NCI-H2171 treated with DMSO at 0.1 percent for 48 hours (cell line): Measurements from ENCODE around the gene POLR2H.

ENCODE experiments used
- DNase-seq: peaks from one replicate; lab custom pipeline; 2025; lab: John Stamatoyannopoulos, UW

POLR2H gene

DNA sequence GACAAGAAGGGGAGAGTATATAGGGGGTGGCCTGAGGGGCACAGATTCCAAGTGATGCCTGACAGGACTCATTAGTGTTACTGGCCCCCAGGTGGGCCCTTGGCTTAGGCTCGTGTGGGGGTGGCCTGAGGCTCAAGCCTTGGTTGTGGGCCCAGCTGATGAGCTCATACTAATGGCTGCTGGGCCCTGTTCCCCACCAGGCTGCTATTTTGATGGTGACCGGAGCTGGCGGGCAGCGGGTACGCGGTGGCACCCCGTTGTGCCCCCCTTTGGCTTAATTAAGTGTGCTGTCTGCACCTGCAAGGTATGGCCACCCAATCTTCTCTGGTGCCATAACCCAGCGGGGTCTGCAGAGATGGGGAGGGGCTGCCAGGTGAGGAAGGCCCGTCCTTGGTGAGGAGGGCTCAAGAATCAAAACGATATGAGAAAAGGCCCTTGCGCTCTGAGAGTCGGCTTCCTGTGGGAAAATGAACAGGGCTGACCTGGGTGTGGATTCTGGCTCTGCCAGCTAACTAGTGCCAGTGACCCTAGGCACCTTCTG is 25.7 kb downstream of the POLR2H start:
- no peak for DNase-seq

DNA sequence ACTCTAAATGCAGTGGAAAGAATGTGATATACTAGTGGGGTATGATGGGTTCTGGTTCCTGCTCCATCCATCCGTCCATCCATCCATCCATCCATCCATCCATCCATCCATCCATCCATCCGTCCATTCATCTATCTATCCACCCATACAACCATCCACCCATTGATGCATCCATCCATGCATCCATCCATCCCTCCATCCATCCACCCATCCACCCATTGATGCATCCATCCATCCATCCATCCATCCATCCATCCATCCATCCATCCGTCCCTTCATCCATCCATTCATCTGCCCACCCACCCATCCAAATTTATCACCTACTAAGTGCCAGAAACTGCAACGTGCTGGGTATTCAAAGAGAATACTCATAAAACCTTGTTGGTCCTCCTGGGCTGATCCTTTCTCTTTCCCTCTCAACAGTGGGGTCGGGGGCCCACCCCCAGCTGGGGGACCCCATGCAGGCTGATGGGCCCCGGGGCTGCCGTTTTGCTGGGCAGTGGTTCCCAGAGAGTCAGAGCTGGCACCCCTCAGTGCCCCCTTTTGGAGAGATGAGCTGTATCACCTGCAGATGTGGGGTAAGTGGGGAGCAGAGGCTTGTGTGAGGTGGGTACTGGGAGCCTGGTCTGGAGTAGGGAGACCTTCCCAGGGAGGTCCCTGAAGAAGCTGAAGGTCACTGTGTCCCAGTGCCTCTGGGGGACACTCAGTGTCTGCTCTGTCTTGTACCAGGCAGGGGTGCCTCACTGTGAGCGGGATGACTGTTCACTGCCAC is 26.8 kb downstream of the POLR2H start:
- DNase-seq, result no peak

DNA sequence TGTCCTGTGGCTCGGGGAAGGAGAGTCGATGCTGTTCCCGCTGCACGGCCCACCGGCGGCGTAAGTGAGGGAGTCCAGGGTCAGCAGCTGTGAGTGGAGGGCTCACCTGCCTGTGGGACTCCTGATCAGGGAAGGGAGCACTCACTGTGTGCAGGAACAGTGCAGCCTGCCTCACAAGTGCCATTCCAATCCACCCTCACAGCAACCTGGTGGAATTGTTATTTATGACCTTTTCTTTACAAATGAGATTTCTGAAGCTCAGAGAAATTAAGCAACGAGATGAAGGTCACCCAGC is 27.4 kb downstream of the POLR2H start:
- no peak for DNase-seq

DNA sequence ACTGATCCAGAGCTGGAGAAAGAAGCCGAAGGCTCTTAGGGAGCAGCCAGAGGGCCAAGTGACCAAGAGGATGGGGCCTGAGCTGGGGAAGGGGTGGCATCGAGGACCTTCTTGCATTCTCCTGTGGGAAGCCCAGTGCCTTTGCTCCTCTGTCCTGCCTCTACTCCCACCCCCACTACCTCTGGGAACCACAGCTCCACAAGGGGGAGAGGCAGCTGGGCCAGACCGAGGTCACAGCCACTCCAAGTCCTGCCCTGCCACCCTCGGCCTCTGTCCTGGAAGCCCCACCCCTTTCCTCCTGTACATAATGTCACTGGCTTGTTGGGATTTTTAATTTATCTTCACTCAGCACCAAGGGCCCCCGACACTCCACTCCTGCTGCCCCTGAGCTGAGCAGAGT is 27.9 kb downstream of the POLR2H start:
- no peak for DNase-seq

DNA sequence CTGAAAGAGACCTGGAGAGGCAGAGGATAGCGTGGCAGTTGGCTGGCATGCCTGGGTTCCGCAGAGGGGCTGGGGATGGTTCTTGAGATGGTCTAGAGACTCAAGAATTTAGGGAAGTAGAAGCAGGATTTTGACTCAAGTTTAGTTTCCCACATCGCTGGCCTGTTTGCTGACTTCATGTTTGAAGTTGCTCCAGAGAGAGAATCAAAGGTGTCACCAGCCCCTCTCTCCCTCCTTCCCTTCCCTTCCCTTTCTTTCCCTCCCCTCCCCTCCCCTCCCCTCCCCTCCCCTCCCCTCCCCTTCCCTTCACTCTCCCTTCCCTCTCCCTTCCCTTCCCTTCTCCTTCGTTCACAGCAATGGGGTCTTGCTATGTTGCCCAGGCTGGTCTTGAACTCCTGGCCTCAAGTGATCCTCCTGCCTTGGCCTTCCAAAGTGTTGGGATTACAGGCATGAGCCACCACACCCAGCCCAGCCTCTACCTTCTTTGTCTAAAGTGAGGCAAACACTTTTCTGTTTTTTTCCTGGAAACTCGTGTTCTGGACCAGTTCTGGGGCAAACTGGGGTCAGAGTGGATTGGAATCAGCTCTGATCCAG is 28.5 kb downstream of the POLR2H start:
- no peak for DNase-seq

DNA sequence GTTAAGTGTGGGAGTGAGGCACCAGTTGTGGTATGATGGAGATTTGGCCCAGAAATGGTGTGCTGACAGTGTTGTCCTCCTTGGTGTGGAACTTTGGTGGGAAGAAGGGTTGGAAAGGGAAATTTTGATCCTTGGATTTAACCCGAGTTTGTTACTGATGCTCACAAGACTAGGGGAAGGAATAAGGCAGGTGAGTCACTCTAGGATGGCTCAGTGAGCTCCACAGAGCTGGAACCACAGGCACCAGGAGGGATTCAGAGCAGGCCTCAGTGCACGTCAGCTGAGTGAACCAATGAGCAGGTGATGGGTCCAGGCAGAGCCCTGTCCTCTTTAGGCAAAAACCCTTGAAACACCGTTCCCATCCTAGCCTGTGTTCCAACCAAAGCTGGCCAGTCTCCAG is 29.8 kb downstream of the POLR2H start:
- no peak for DNase-seq

DNA sequence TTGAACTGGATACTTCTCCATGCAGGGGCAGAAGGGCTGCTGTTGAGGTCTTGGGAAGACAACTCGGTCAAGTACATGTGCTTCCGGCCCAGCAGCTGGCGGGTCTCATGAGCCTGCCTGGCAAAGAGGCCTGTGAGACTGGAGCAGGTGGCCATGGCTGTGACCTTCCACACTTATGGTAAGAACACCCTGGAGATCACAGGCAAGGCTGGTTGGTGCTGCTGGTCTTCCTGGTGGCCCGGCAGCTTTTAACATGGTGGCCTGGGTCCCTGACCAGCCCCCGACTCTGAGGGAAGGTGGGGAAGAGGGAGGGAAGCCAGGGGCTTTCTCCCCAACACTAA is 33.8 kb downstream of the POLR2H start:
- DNase-seq, result no peak

DNA sequence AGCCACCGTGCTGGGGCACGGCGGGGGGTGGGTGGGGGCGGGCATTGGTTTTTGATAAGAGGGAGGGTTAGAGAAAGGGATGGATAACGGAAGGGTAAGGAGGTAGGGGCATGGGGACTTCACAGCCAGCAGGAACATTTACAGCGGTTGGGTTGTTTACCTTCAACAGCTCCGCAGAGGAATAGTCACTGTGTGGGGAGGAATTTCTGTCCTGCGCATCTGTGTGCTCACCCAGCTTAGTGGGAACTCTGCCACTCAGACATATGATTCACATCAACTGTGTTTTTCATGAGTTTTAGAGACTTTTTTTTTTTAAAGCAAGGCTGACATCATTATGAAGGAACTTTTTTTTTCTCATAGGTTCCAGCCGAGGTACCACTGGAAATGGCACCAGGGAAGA is 37.9 kb downstream of the POLR2H start:
- no peak for DNase-seq

DNA sequence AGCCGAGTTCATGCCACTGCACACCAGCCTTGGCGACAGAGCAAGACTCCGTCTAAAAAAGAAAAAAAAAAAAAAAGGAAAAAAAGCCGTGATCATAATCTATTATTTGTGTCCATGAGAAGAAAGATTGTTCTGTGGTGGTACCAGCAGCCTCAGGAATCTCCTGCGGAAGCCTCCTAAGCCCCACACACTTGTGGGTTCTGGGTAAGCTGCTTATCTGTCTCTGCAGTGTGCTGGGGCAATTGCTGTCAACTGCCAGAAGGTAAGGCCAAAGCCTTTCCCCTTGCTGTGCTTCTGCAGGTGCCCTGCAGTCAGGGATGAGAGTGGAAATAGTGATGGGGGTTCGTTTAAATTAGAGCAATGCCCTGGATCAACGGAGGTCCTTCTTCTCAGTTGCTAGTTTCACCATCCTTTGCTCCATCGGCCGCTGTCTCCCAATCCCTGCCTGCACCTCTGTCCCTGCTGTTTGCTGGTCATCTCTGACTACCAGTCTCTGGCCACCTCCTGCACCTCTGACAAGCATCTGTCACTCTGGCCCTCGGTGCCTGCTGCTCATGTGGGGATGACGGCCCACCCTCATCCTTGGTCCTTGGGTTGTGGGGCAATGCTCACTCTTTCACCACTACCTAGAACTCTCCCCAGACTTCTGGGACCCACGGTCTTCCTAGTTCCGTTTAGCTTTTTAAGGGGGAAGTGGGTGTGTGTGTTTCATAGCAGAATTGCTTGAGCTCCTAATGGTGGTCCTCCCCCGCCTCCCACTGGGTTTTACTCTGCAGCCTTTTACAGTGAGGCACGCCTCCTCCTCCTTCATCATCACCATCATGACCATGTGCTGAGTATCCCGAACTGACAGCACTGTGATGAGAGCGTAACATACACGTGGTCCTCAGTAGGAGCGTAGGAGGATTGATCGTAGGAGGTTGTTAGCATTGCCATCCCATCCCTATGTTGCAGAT is 43.8 kb downstream of the POLR2H start:
- no peak for DNase-seq

DNA sequence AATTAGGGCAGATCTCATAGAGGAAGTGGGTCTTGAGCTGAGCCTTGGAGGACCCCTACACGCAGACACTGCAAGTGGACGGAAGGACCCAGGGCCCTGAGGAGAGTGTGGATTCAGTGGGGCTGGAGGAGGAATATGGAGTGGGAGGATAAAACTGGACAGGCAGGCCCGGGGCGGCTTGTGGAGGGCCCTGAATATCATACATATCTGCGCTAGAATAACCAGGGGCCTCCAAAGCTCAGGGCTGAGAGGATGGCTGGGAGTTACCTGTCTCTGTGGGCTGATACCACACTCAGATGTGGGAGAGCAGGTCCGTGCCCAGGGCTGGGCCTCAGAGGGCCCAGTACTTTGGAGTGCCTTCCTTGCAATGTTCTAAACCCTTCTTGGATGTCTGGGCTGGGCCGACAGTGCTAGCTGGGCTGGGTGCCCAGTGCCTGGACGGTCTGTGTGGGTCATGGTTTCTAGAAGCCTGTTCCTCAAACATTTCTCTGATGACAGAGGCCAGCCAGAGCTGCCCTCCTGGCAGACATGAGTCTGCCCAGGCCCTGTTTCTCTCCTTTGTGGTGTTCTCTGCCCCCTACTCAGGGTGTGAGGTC is 47.9 kb downstream of the POLR2H start:
- DNase-seq, result no peak

DNA sequence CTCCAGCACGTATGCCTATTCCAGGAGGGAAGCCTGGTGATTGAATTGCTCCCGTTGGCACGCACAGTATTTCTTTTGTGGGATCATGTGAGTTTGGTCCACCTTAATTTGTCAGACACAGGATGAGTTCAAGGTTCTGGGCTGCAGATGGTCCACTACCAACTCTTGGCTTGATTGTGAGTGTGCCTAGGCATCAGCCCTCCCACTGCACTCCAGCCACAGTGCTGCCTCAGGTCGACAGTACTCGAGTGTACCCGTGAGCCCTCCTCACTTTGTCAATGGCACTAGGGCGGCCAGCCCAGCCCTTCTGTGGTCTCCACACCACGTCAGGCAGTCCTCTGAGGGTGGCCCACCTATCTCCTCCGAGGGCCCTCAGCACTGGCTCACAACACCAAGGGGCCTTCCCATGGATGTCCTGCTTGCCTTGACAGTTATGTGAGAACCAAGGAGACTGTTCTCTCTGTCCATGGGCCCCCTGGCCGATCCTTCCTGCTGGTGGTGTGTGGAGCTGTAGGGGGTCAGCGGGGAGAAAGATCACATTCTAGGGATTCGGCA is 48.5 kb downstream of the POLR2H start:
- DNase-seq, result no peak

DNA sequence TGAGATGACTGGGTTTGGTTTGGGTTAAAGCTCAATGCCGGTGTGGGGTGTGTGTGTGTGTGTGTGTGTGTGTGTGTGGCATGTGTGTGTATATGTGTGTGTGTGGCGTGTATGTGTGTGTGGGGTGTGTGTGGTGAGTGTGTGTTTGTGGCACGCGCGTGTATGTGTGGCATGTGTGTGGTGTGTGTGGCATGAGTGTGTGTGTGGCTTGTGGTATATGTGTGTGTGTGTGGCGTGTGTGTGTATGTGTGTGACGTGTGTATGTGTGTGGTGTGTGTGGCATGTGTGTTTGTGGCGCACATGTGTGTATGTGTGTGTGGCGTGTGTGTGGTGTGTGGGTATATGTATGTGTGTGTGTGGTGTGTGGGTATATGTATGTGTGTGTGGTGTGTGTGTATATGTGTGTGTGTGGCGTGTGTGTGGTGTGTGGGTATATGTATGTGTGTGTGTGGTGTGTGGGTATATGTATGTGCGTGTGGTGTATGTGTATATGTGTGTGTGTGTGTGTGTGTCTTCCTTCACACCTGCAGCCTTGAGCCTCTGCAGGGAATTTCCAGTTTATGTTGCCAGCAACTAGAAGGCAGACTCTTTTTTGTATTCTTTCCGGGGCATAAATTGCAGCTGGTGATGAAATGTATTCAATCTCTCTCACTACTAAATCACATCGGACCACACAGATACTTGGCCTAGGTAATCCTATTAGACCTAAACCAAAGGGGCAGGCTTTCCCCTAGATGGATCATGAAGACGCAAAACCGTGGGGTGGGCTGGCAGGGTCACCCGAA is 53.1 kb downstream of the POLR2H start:
- DNase-seq, result no peak

DNA sequence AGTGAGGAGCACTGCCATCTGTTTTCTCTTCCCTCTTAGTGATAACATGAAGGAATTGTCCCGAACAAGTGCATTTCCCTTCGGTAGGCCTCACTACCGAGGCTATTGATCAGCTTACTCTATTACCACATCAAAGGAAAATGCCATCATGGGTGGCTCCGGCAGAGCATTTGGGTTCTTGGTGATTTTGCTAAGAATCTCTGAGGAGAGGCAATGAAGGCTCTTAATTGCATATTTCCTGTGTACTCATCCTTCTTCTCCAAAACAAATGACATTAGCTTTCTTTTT is 53.6 kb downstream of the POLR2H start:
- no peak for DNase-seq

DNA sequence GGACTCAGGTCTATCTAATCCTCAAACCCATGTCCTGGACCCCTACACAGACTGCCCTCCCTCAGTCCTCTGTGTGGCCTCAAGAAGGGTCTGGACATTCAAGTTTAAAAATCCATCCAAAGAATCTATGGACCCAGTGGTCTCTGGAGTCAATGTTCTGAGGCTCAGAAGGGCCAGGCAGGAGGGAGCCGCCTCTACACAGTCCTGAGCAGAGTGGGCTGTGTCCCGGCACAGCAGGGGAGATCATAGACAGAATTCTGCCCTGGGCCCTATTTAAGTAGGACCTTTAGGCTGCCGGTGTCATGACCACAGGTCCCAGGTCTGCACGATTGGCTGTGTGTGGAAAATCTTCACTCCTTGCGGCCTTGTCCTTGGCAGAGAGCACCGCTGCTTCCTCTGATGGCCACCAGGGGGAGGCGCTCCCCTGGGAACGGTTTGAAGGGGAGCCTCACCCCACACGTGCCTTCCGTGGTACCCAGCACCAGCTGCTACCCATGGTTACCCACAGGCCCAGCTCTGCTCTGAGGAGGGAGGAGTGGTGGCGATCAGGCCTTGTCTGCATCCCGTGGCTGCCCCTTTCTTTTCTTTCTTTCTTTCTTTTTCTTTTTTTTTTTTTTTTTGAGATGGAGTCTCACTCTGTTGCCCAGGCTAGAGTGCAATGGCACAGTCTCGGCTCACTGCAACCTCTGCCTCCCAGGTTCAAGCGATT is 56.3 kb downstream of the POLR2H start:
- DNase-seq, result peak; percentile 50
